ENCODE measurements around the gene ASMTL. TPM values are rescaled to one million over a fixed set of nuclear protein-coding genes. Genes with fewer than 3 reads are reported as not detected.

ASMTL gene
- total and polyA plus RNA-seq, 2 experiments from 2014 or later = 15.7 to 36.2 TPM

GRCh38 chrX:1423215-1423614 lies 29.5 kb downstream of the ASMTL start:
- no peak for TF ChIP-seq EZH2phosphoT487 (IDR thresholded peaks at IDR 0.05; ENCODE audit: insufficient read depth, low read depth)
- TF ChIP-seq EZH2 (IDR thresholded peaks at IDR 0.05; ENCODE audit: insufficient read depth, poor library complexity, severe bottlenecking) = no peak
- no peak overlapping the region for H2AFZ ChIP-seq
- H3F3A ChIP-seq (ENCODE audit: insufficient read depth) = no peaks in the 10 kb centered on the region
- H3K9me3 ChIP-seq (ENCODE audit: low read depth) = no peaks in the 10 kb centered on the region
- no peak overlapping the region for H3K9ac ChIP-seq
- no peak overlapping the region for H3K4me3 ChIP-seq
- H3K9me2 ChIP-seq (ENCODE audit: insufficient read depth) = no peaks in the 10 kb centered on the region
- no peak for DNase-seq
- H3K4me1 ChIP-seq (ENCODE audit: insufficient read depth) = no peaks in the 10 kb centered on the region
- WGBS, 2 experiments (ENCODE audit: low coverage in 1 of 2, low lambda C conversion rate in 2 of 2, missing lambda C conversion rate in 2 of 2) = 50% methylated on average over 2 of the region's 2 CpGs
- peaks cover 7% of the 10 kb centered on the region; the same call in 1 of the 2 replicates for H3K36me3 ChIP-seq (ENCODE audit: low read depth)
- H3K27ac ChIP-seq = no peak overlapping the region
- H3K4me2 ChIP-seq (ENCODE audit: unreplicated experiment) = no peak overlapping the region
- H3K27me3 ChIP-seq (replicated peaks; ENCODE audit: insufficient read depth) = no peaks in the 10 kb centered on the region
- in situ Hi-C loops (cut with MboI) = no loop called here
- H3K79me2 ChIP-seq (ENCODE audit: insufficient read depth) = no peaks in the 10 kb centered on the region
- H4K20me1 ChIP-seq (ENCODE audit: insufficient read depth) = no peaks in the 10 kb centered on the region

- in situ Hi-C loops (cut with MboI) = no loop called here
- Histone ChIP-seq H3K4me1 (ENCODE audit: insufficient read depth) (no peaks in the 10 kb centered on the region), H3K27me3 (replicated peaks; ENCODE audit: insufficient read depth) (no peaks in the 10 kb centered on the region), H3K9me3 (ENCODE audit: low read depth) (no peaks in the 10 kb centered on the region), H3K9me2 (ENCODE audit: insufficient read depth) (no peaks in the 10 kb centered on the region), H3K9ac (no peak overlapping the region), H2AFZ (no peak overlapping the region), H3K4me3 (no peak overlapping the region), H3K79me2 (ENCODE audit: insufficient read depth) (no peaks in the 10 kb centered on the region), H3K4me2 (ENCODE audit: unreplicated experiment) (no peak overlapping the region), H3K27ac (no peak overlapping the region), H4K20me1 (ENCODE audit: insufficient read depth) (no peaks in the 10 kb centered on the region), H3K36me3 (ENCODE audit: low read depth) (peaks cover 7% of the 10 kb centered on the region; the same call in 1 of the 2 replicates), H3F3A (ENCODE audit: insufficient read depth) (no peaks in the 10 kb centered on the region)
- no peak for TF ChIP-seq EZH2phosphoT487 (IDR thresholded peaks at IDR 0.05; ENCODE audit: insufficient read depth, low read depth)
- no peak for TF ChIP-seq EZH2 (IDR thresholded peaks at IDR 0.05; ENCODE audit: insufficient read depth, poor library complexity, severe bottlenecking)
- 97 to 98% methylated on average over 4 of the region's 4 CpGs for WGBS, 2 experiments (ENCODE audit: low coverage in 1 of 2, low lambda C conversion rate in 2 of 2, missing lambda C conversion rate in 2 of 2)
- DNase-seq = no peak
Observed at GRCh38 chrX:1422135-1422465, 30.6 kb downstream of the ASMTL start.

- H3K9me2 ChIP-seq (ENCODE audit: insufficient read depth) = no peaks in the 10 kb centered on the region
- H3K27ac ChIP-seq = no peak overlapping the region
- no peak overlapping the region for H3K9ac ChIP-seq
- DNase-seq = no peak
- no peaks in the 10 kb centered on the region for H3F3A ChIP-seq (ENCODE audit: insufficient read depth)
- no peak overlapping the region for H3K4me3 ChIP-seq
- no peaks in the 10 kb centered on the region for H4K20me1 ChIP-seq (ENCODE audit: insufficient read depth)
- in situ Hi-C loops (cut with MboI) = no loop called here
- H3K27me3 ChIP-seq (replicated peaks; ENCODE audit: insufficient read depth) = no peaks in the 10 kb centered on the region
- no peaks in the 10 kb centered on the region for H3K9me3 ChIP-seq (ENCODE audit: low read depth)
- WGBS, 2 experiments (ENCODE audit: low coverage in 1 of 2, low lambda C conversion rate in 2 of 2, missing lambda C conversion rate in 2 of 2) = 96 to 98% methylated on average over 19 of the region's 19 CpGs
- H3K4me2 ChIP-seq (ENCODE audit: unreplicated experiment) = no peak overlapping the region
- H3K36me3 ChIP-seq (ENCODE audit: low read depth) = peaks cover 7% of the 10 kb centered on the region; the same call in 1 of the 2 replicates
- no peak for TF ChIP-seq EZH2 (IDR thresholded peaks at IDR 0.05; ENCODE audit: insufficient read depth, poor library complexity, severe bottlenecking)
- no peak for TF ChIP-seq EZH2phosphoT487 (IDR thresholded peaks at IDR 0.05; ENCODE audit: insufficient read depth, low read depth)
- no peaks in the 10 kb centered on the region for H3K4me1 ChIP-seq (ENCODE audit: insufficient read depth)
- no peak overlapping the region for H2AFZ ChIP-seq
- H3K79me2 ChIP-seq (ENCODE audit: insufficient read depth) = no peaks in the 10 kb centered on the region
Observed at GRCh38 chrX:1421433-1422134, 31.1 kb downstream of the ASMTL start.

GRCh38 chrX:1420371-1420770 lies 32.3 kb downstream of the ASMTL start:
- H3K4me2 ChIP-seq (ENCODE audit: unreplicated experiment) = no peak overlapping the region
- H3F3A ChIP-seq (ENCODE audit: insufficient read depth) = no peaks in the 10 kb centered on the region
- H3K27ac ChIP-seq = no peak overlapping the region
- H3K9ac ChIP-seq = no peak overlapping the region
- no peaks in the 10 kb centered on the region for H3K27me3 ChIP-seq (replicated peaks; ENCODE audit: insufficient read depth)
- H3K4me3 ChIP-seq = no peak overlapping the region
- H3K79me2 ChIP-seq (ENCODE audit: insufficient read depth) = no peaks in the 10 kb centered on the region
- no peaks in the 10 kb centered on the region for H4K20me1 ChIP-seq (ENCODE audit: insufficient read depth)
- H3K9me3 ChIP-seq (ENCODE audit: low read depth) = no peaks in the 10 kb centered on the region
- no peaks in the 10 kb centered on the region for H3K4me1 ChIP-seq (ENCODE audit: insufficient read depth)
- no peak overlapping the region for H2AFZ ChIP-seq
- peaks cover 7% of the 10 kb centered on the region; the same call in 1 of the 2 replicates for H3K36me3 ChIP-seq (ENCODE audit: low read depth)
- no peak for DNase-seq
- in situ Hi-C loops (cut with MboI) = no loop called here
- TF ChIP-seq EZH2 (IDR thresholded peaks at IDR 0.05; ENCODE audit: insufficient read depth, poor library complexity, severe bottlenecking) (no peak), EZH2phosphoT487 (IDR thresholded peaks at IDR 0.05; ENCODE audit: insufficient read depth, low read depth) (no peak)
- 70% methylated on average over 11 to 14 of the region's 14 CpGs for WGBS, 2 experiments (ENCODE audit: low coverage in 1 of 2, low lambda C conversion rate in 2 of 2, missing lambda C conversion rate in 2 of 2)
- no peaks in the 10 kb centered on the region for H3K9me2 ChIP-seq (ENCODE audit: insufficient read depth)
